Measurements from ENCODE around the gene TLE5. TPM values are rescaled to one million over a fixed set of nuclear protein-coding genes. Genes with fewer than 3 reads are reported as not detected.

Gene TLE5
- total and polyA plus RNA-seq, 10 of the 15 experiments (the other 5 are each of a cell fraction or from before 2014, with no cell fraction given) = 2.5 to 373 (median 154) TPM

- in situ Hi-C loops (cut with MboI) (no loop called here), intact Hi-C loops (cut with micrococcal nuclease; ENCODE audit: unreplicated experiment) (no loop called here)
- H4K20me1 ChIP-seq (ENCODE audit: control insufficient read depth, insufficient read depth) = no peaks in the 10 kb centered on the region
- no peak for TF ChIP-seq SREBF1 (IDR thresholded peaks at IDR 0.05; ENCODE audit: low read length)
- TF ChIP-seq TARDBP (IDR thresholded peaks at IDR 0.05; ENCODE audit: borderline replicate concordance) = no peak
- ChIA-PET RAD21 (ENCODE audit: unreplicated experiment) (no interaction called here), POLR2A (no interaction called here), SMC1A (ENCODE audit: uncharacterized antibody, unreplicated experiment) (no interaction called here), CTCF (interaction anchor here (0.5 kb wide), 1 partner anchor 11 kb away, joined by 3 read pairs; no protein-coding TSS in a partner anchor)
- peaks cover 12 to 21% of the 10 kb centered on the region in 2 experiments for H3K27me3 ChIP-seq (replicated peaks in 1 of 2; ENCODE audit: control insufficient read depth in 2 of 2, insufficient read depth in 2 of 2, low read length in 1 of 2)
- FAIRE-seq (no peak), DNase-seq (ENCODE audit: low read depth, low spot score) (no peak), ATAC-seq (no peak)
- H3K4me3 ChIP-seq = no peak overlapping the region
- H3K79me2 ChIP-seq (ENCODE audit: control insufficient read depth, insufficient read depth, low read length) = no peaks in the 10 kb centered on the region
- no peaks in the 10 kb centered on the region for H3K4me1 ChIP-seq (ENCODE audit: control insufficient read depth, insufficient read depth, low read length)
- 17% methylated on average over 2 of the region's 2 CpGs for WGBS (ENCODE audit: insufficient coverage, insufficient replicate concordance, low lambda C conversion rate, missing lambda C conversion rate)
- H3K9ac ChIP-seq (ENCODE audit: control insufficient read depth, insufficient read depth, low read length) = no peak overlapping the region
- no peak overlapping the region for H3K4me2 ChIP-seq (ENCODE audit: control insufficient read depth, insufficient read depth)
- H3K27ac ChIP-seq (ENCODE audit: control insufficient read depth, insufficient read depth) = no peak overlapping the region
- H3K9me3 ChIP-seq (replicated peaks; ENCODE audit: control insufficient read depth, insufficient read depth, low read length) = peaks cover 3% of the 10 kb centered on the region; the same call in 2 of the 3 replicates
- no TSS peak for BruUV-seq (replicated peaks)
- H3K36me3 ChIP-seq (ENCODE audit: control insufficient read depth in 2 of 2, insufficient read depth in 2 of 2, low read length in 1 of 2) = no peaks in the 10 kb centered on the region
- no peak overlapping the region for H2AFZ ChIP-seq (ENCODE audit: control insufficient read depth, low read depth, low read length)
Observed at GRCh38 chr19:3027292-3027691, 35.0 kb downstream of the TLE5 start.

GRCh38 chr19:3026768-3027167 lies 35.5 kb downstream of the TLE5 start:
- SMC1A ChIA-PET (ENCODE audit: uncharacterized antibody, unreplicated experiment) = no interaction called here
- Histone ChIP-seq H3K27me3 (replicated peaks in 1 of 2; ENCODE audit: control insufficient read depth in 2 of 2, insufficient read depth in 2 of 2, low read length in 1 of 2) (peaks cover 12 to 21% of the 10 kb centered on the region in 2 experiments), H3K4me1 (ENCODE audit: control insufficient read depth, insufficient read depth, low read length) (no peaks in the 10 kb centered on the region), H3K9ac (ENCODE audit: control insufficient read depth, insufficient read depth, low read length) (no peak overlapping the region), H3K9me3 (replicated peaks; ENCODE audit: control insufficient read depth, insufficient read depth, low read length) (peaks cover 3% of the 10 kb centered on the region; the same call in 2 of the 3 replicates), H4K20me1 (ENCODE audit: control insufficient read depth, insufficient read depth) (no peaks in the 10 kb centered on the region), H3K4me3 (no peak overlapping the region), H3K36me3 (ENCODE audit: control insufficient read depth in 2 of 2, insufficient read depth in 2 of 2, low read length in 1 of 2) (no peaks in the 10 kb centered on the region), H2AFZ (ENCODE audit: control insufficient read depth, low read depth, low read length) (no peak overlapping the region), H3K4me2 (ENCODE audit: control insufficient read depth, insufficient read depth) (no peak overlapping the region), H3K27ac (ENCODE audit: control insufficient read depth, insufficient read depth) (no peak overlapping the region), H3K79me2 (ENCODE audit: control insufficient read depth, insufficient read depth, low read length) (no peaks in the 10 kb centered on the region)
- POLR2A ChIA-PET = interaction anchor here (0.6 kb wide), 1 partner anchor 868 kb away, joined by 5 read pairs; no protein-coding TSS in a partner anchor
- intact Hi-C loops (cut with micrococcal nuclease; ENCODE audit: unreplicated experiment) = no loop called here
- DNase-seq (ENCODE audit: low read depth, low spot score) (no peak), FAIRE-seq (no peak), ATAC-seq (no peak)
- RAD21 ChIA-PET (ENCODE audit: unreplicated experiment) = no interaction called here
- CTCF ChIA-PET = no interaction called here
- BruUV-seq (replicated peaks) = no TSS peak
- in situ Hi-C loops (cut with MboI) = no loop called here
- 94% methylated on average over 1 of the region's 1 CpG for WGBS (ENCODE audit: insufficient coverage, insufficient replicate concordance, low lambda C conversion rate, missing lambda C conversion rate)
- no peak for TF ChIP-seq RAD21 (IDR thresholded peaks at IDR 0.05; ENCODE audit: insufficient read depth, low read depth, low read length)
- no peak for TF ChIP-seq MTA2 (IDR thresholded peaks at IDR 0.05; ENCODE audit: low read depth)
- no peak for TF ChIP-seq SREBF2 (IDR thresholded peaks at IDR 0.05; ENCODE audit: low read length)
- TF ChIP-seq EP300 (IDR thresholded peaks at IDR 0.05; ENCODE audit: borderline replicate concordance in 1 of 2, control insufficient read depth in 1 of 2, low read depth in 2 of 2, low read length in 2 of 2) = no peak
- TF ChIP-seq SIX5 (IDR thresholded peaks at IDR 0.05; ENCODE audit: low read depth, low read length, severe bottlenecking) = no peak
- no peak for TF ChIP-seq CEBPB (IDR thresholded peaks at IDR 0.05; ENCODE audit: borderline replicate concordance in 1 of 2, low read depth in 2 of 2, low read length in 2 of 2)
- TF ChIP-seq PML (IDR thresholded peaks at IDR 0.05; ENCODE audit: low read length) = no peak
- TF ChIP-seq CUX1 (IDR thresholded peaks at IDR 0.05; ENCODE audit: insufficient replicate concordance, low read depth, low read length) = no peak
- no peak for TF ChIP-seq CTCF (IDR thresholded peaks at IDR 0.05 in 2 of 3, conservative IDR thresholded peaks at IDR 0.05 in 1 of 3; ENCODE audit: control insufficient read depth in 2 of 3, extremely low read depth in 1 of 3, insufficient read depth in 1 of 3, low read depth in 3 of 3, low read length in 3 of 3)

Measured in GM12878 (cell line).